GM19397 (cell line): Measurements from ENCODE around the gene MGMT.

Experiments used
- ATAC-seq: cut with Tn5 transposase; IDR thresholded peaks from one replicate; pipeline ENCODE4 v1.9.1; 2021; ENCODE audit warnings: mild to moderate bottlenecking, moderate library complexity; ENCODE audit not compliant: unreplicated experiment

The MGMT gene

GRCh38 chr10:129450391-129450790 lies 16.6 kb upstream of the MGMT start:
- no peak for ATAC-seq

- no peak for ATAC-seq
Measured at GRCh38 chr10:129455625-129456024, 11.4 kb upstream of the MGMT start.

- ATAC-seq = no peak
Measured at GRCh38 chr10:129459762-129460539, 7.1 kb upstream of the MGMT start.

- no peak for ATAC-seq
Measured at GRCh38 chr10:129462257-129462795, 4.7 kb upstream of the MGMT start.

- no peak for ATAC-seq
Measured at GRCh38 chr10:129464251-129464650, 2.8 kb upstream of the MGMT start.

GRCh38 chr10:129465796-129466702 lies 992 bp upstream of the MGMT start:
- no peak for ATAC-seq

- no peak for ATAC-seq
Measured at GRCh38 chr10:129467359-129468064, 471 bp downstream of the MGMT start.

GRCh38 chr10:129468187-129468586 lies 1.1 kb downstream of the MGMT start:
- no peak for ATAC-seq

GRCh38 chr10:129470103-129470851 lies 3.2 kb downstream of the MGMT start:
- ATAC-seq = no peak

GRCh38 chr10:129471447-129472175 lies 4.6 kb downstream of the MGMT start:
- no peak for ATAC-seq

GRCh38 chr10:129472696-129473555 lies 5.9 kb downstream of the MGMT start:
- ATAC-seq = no peak

- ATAC-seq = no peak
Measured at GRCh38 chr10:129474642-129475041, 7.6 kb downstream of the MGMT start.

- no peak for ATAC-seq
Measured at GRCh38 chr10:129476431-129476830, 9.4 kb downstream of the MGMT start.

- no peak for ATAC-seq
Measured at GRCh38 chr10:129477051-129477450, 10.0 kb downstream of the MGMT start.

GRCh38 chr10:129481641-129482040 lies 14.6 kb downstream of the MGMT start:
- ATAC-seq = no peak

- no peak for ATAC-seq
Measured at GRCh38 chr10:129483430-129484010, 16.5 kb downstream of the MGMT start.

GRCh38 chr10:129486805-129487204 lies 19.8 kb downstream of the MGMT start:
- ATAC-seq = no peak

GRCh38 chr10:129491123-129491734 lies 24.2 kb downstream of the MGMT start:
- no peak for ATAC-seq
